HepG2 (cell line): ENCODE results near the gene ASTN1. TPM values are rescaled to one million over a fixed set of nuclear protein-coding genes. Genes with fewer than 3 reads are reported as not detected.

Source experiments
- ATAC-seq: fragments of 200-7000 bp; cut with Tn5 transposase; 3 replicates; pipeline ENCODE4 v1.9.1; 2020; ENCODE audit warnings: mild to moderate bottlenecking, moderate library complexity
- BruUV-seq: library from RNA; stranded (reverse); fragments of 400-500 nt; replicated peaks from 2 replicates; lab custom pipeline; 2021; lab: Mats Ljungman, UMichigan
- CTCF ChIA-PET: fragments of 300-600 bp; formaldehyde crosslinking; extraction: SDS; loops from one replicate; lab custom pipeline; 2021; ENCODE audit warnings: low total read pairs, inconsistent platforms, low intra/inter-chr PET ratio; lab: Yijun Ruan, JAX
- POLR2A ChIA-PET: fragments of 350-600 bp; sonication (Branson Sonifier 250); formaldehyde crosslinking; loops from one replicate; lab custom pipeline; 2020; ENCODE audit warnings: antibody characterized with exemption, inconsistent platforms; lab: Yijun Ruan, JAX
- DNase-seq: peaks from one replicate; pipeline ENCODE4 v3.0.0-alpha.2; 2015; ENCODE audit warnings: low spot score
- FAIRE-seq: peaks from 3 replicates; lab custom pipeline; 2011; peaks lifted over from hg19 to GRCh38; lab: Jason Lieb, UNC
- H2AFZ ChIP-seq: one replicate; pipeline ENCODE4 v1.6.1; 2011; ENCODE audit warnings: low read length, inconsistent platforms
- H3K27ac ChIP-seq: fragments of 300-600 bp; 3 replicates; pipeline ENCODE4 v1.8.0; 2011; ENCODE audit warnings: mixed run types, mild to moderate bottlenecking, mixed read lengths, low read length, inconsistent platforms; ENCODE audit not compliant: insufficient read depth; ENCODE audit errors: extremely low read length
- H3K27me3 ChIP-seq, 2 experiments: fragments of 200-600 bp in 1 of 2; 2 replicates in 1 of 2; 3 replicates in 1 of 2; pipeline versions ENCODE4 v1.6.0 to v1.8.0; 2011; ENCODE audit warnings: low read length in 2 of 2, mild to moderate bottlenecking in 2 of 2, moderate library complexity in 2 of 2, inconsistent platforms in 1 of 2; ENCODE audit not compliant: insufficient read depth in 2 of 2, control insufficient read depth in 1 of 2
- H3K36me3 ChIP-seq, 2 experiments: fragments of 200-600 bp in 1 of 2; replicated peaks in 1 of 2; 2 replicates in 1 of 2; 3 replicates in 1 of 2; pipeline versions ENCODE4 v1.5.1 to v1.8.0; 2011; ENCODE audit warnings: low read length in 2 of 2, inconsistent platforms in 1 of 2; ENCODE audit not compliant: insufficient read depth in 2 of 2, control insufficient read depth in 1 of 2
- H3K4me1 ChIP-seq: 2 replicates; pipeline ENCODE4 v1.5.1; 2012; ENCODE audit warnings: low read length, inconsistent platforms; ENCODE audit not compliant: insufficient read depth
- H3K4me2 ChIP-seq: 2 replicates; pipeline ENCODE4 v1.6.0; 2011; ENCODE audit warnings: low read depth, low read length, inconsistent platforms
- H3K4me3 ChIP-seq, 3 experiments: fragments of 200-600 bp in 1 of 3; sonication (generic), shearing (Covaris generic) in 1 of 3; replicated peaks in 1 of 3; 2 replicates each; pipeline ENCODE4 v1.5.1; 2011 to 2016; ENCODE audit warnings: low read length in 3 of 3, inconsistent platforms in 2 of 3, low read depth in 2 of 3, mild to moderate bottlenecking in 2 of 3, control low read depth in 1 of 3, mixed read lengths in 1 of 3; ENCODE audit not compliant: insufficient read depth in 1 of 3
- H3K79me2 ChIP-seq: one replicate; pipeline ENCODE4 v1.6.1; 2011; ENCODE audit warnings: low read length, inconsistent platforms; ENCODE audit not compliant: insufficient read depth
- H3K9ac ChIP-seq: 2 replicates; pipeline ENCODE4 v1.6.0; 2011; ENCODE audit warnings: mild to moderate bottlenecking, low read depth, low read length, inconsistent platforms; ENCODE audit not compliant: insufficient read depth
- H3K9me3 ChIP-seq: 2 replicates; pipeline ENCODE4 v1.5.1; 2012; ENCODE audit warnings: mild to moderate bottlenecking, low read length
- H4K20me1 ChIP-seq: 2 replicates; pipeline ENCODE4 v1.6.0; 2011; ENCODE audit warnings: inconsistent platforms, mild to moderate bottlenecking, low read length, moderate library complexity; ENCODE audit not compliant: insufficient read depth
- CEBPB ChIP-seq: IDR thresholded peaks from 2 replicates; pipeline ENCODE4 v1.6.1; 2011; ENCODE audit warnings: low read depth, low read length, improper control_type of control experiment, borderline replicate concordance
- GLI4 ChIP-seq: sonication (generic); formaldehyde crosslinking; IDR thresholded peaks from 2 replicates; pipeline ENCODE4 v1.5.1; 2020; ENCODE audit warnings: missing genetic modification reagents, mild to moderate bottlenecking, moderate library complexity, borderline replicate concordance
- KMT2B ChIP-seq: IDR thresholded peaks from 2 replicates; pipeline ENCODE4 v1.6.1; 2016; ENCODE audit warnings: missing genetic modification reagents, missing compliant biosample characterization
- MAFK ChIP-seq, 2 experiments: IDR thresholded peaks in 1 of 2; conservative IDR thresholded peaks in 1 of 2; 2 replicates each; pipeline ENCODE4 v1.6.1; 2011; ENCODE audit warnings: improper control_type of control experiment in 2 of 2, low read length in 2 of 2
- MTF2 ChIP-seq: sonication (generic); formaldehyde crosslinking; IDR thresholded peaks from 2 replicates; pipeline ENCODE4 v1.5.0; 2020; ENCODE audit warnings: missing genetic modification reagents, borderline replicate concordance
- PHF20 ChIP-seq: sonication (generic); formaldehyde crosslinking; IDR thresholded peaks from 2 replicates; pipeline ENCODE4 v1.5.0; 2020; ENCODE audit warnings: mild to moderate bottlenecking, missing genetic modification reagents
- RNF2 ChIP-seq: fragments of 450-650 bp; conservative IDR thresholded peaks from 2 replicates; pipeline ENCODE4 v1.6.1; 2016; ENCODE audit warnings: low read depth
- SMARCE1 ChIP-seq: fragments of 450-650 bp; IDR thresholded peaks from 2 replicates; pipeline ENCODE4 v1.6.1; 2017; ENCODE audit warnings: borderline replicate concordance
- SP2 ChIP-seq: sonication (generic); formaldehyde crosslinking; IDR thresholded peaks from 2 replicates; pipeline ENCODE4 v1.5.1; 2020; ENCODE audit warnings: mild to moderate bottlenecking, missing genetic modification reagents
- TBX3 ChIP-seq: fragments of 450-650 bp; IDR thresholded peaks from 2 replicates; pipeline ENCODE4 v1.6.1; 2017; ENCODE audit warnings: antibody characterized with exemption, mild to moderate bottlenecking, inconsistent platforms, borderline replicate concordance
- THAP11 ChIP-seq: IDR thresholded peaks from 2 replicates; pipeline ENCODE4 v1.6.1; 2016; ENCODE audit warnings: missing biosample characterization, missing genetic modification reagents
- TP53 ChIP-seq: sonication (generic); formaldehyde crosslinking; conservative IDR thresholded peaks from 2 replicates; pipeline ENCODE4 v1.4.0; 2020; ENCODE audit warnings: missing genetic modification reagents
- XBP1 ChIP-seq: sonication (generic); formaldehyde crosslinking; IDR thresholded peaks from 2 replicates; pipeline ENCODE4 v1.5.0; 2020; ENCODE audit warnings: missing genetic modification reagents
- ZNF350 ChIP-seq: sonication (generic); formaldehyde crosslinking; IDR thresholded peaks from 2 replicates; pipeline ENCODE4 v1.4.0; 2020; ENCODE audit warnings: mild to moderate bottlenecking, low read depth, missing genetic modification reagents, borderline replicate concordance
- ZNF543 ChIP-seq: sonication (generic); formaldehyde crosslinking; IDR thresholded peaks from 2 replicates; pipeline ENCODE4 v1.4.0; 2020; ENCODE audit warnings: mild to moderate bottlenecking, missing genetic modification reagents
- ZNF577 ChIP-seq: sonication (generic); formaldehyde crosslinking; IDR thresholded peaks from 2 replicates; pipeline ENCODE4 v1.4.0; 2020; ENCODE audit warnings: mild to moderate bottlenecking, low read depth, missing genetic modification reagents, borderline replicate concordance
- ZNF772 ChIP-seq: sonication (generic); formaldehyde crosslinking; IDR thresholded peaks from 2 replicates; pipeline ENCODE4 v1.5.0; 2020; ENCODE audit warnings: mild to moderate bottlenecking, missing genetic modification reagents
- ZNF790 ChIP-seq: sonication (generic); formaldehyde crosslinking; IDR thresholded peaks from 2 replicates; pipeline ENCODE4 v1.8.0; 2022; ENCODE audit warnings: missing genetic modification reagents, mild to moderate bottlenecking, borderline replicate concordance
- WGBS: methylation state at CpG from one replicate; pipeline ENCODE4 v1.1.6; 2017; ENCODE audit warnings: low lambda C conversion rate; 5-methylcytosine and 5-hydroxymethylcytosine counted together
- in situ Hi-C: cut with HindIII; loops from 2 replicates; pipeline ENCODE4 v1.10.0; 2017; ENCODE audit warnings: low pct_unique_long_range_greater_than_20kb; ENCODE audit not compliant: extremely low pct_ligation_motif_present
- intact Hi-C: fragments of 100-400 bp; cut with micrococcal nuclease; formaldehyde crosslinking; loops from one replicate; pipeline ENCODE4 v1.10.0; 2022; ENCODE audit not compliant: unreplicated experiment
- polyA plus RNA-seq, 8 experiments: library from polyadenylated mRNA; depleted of rRNA in 3 of 8; stranded (reverse) in 7 of 8; unstranded in 1 of 8; fragments of >200 nt; fragmentation: Illumina TruSeq in 4 of 8; extraction: Trizol in 4 of 8; gene quantifications; 2 replicates each; pipeline versions ENCODE4 v1.2.1 to v1.2.3, GENCODE V29; 2011 to 2016; ENCODE audit warnings: low read depth in 4 of 8, missing spikeins in 1 of 8, mixed read lengths in 1 of 8; ENCODE audit not compliant: insufficient read depth in 1 of 8
- total RNA-seq, 5 experiments: library from RNA; depleted of rRNA; stranded (reverse); fragments of >200 nt; fragmentation: Illumina TruSeq; extraction: Trizol; gene quantifications; 2 replicates each; pipeline ENCODE4 v1.2.3, GENCODE V29; 2016; ENCODE audit warnings: low read depth in 1 of 5
- TF ChIP-seq, protein P1 (sequence below): sonication (generic); formaldehyde crosslinking; IDR thresholded peaks from 2 replicates; pipeline ENCODE4 v1.9.0; 2021; ENCODE audit warnings: missing genetic modification reagents, borderline replicate concordance

The ASTN1 gene
- total and polyA plus RNA-seq, 2 of the 13 experiments (the other 11 are each of a cell fraction or from before 2014, with no cell fraction given) = not detected

DNA sequence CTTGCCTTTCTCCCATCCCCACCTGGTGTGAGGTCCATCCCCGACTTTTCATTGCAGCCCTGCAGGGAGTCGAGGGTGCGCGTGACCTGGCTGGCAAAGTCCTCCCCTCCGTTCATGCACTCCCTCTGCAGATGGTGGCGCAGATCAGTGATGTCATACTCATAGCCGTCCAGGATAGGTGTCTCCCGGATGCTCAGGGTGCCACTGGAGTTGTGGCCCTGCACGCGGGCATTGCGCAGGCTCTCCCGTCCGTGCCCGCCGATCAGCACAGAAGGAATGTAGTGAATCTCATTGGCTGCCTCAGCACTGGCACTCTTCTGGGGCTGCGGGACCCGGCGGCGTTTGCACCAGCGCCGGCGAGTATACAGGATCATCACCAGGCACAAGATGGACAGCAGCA, 132.1 kb downstream of the ASTN1 start:
- no peak for DNase-seq
- Histone ChIP-seq H3K4me2 (no peak overlapping the region), H3K9me3 (no peaks in the 10 kb centered on the region), H3K4me3 (no peak overlapping the region), H3K36me3 (no peaks in the 10 kb centered on the region), H3K4me1 (no peaks in the 10 kb centered on the region), H4K20me1 (no peaks in the 10 kb centered on the region)
- ChIA-PET POLR2A (no interaction called here), CTCF (no interaction called here)
- 11% methylated on average over 8 of the region's 22 CpGs for WGBS
- intact Hi-C loops = no loop called here
- in situ Hi-C loops = no loop called here
- no TSS peak for BruUV-seq
- TF ChIP-seq THAP11 (CRISPR knock-in tag) = no peak
- TF ChIP-seq XBP1 (CRISPR knock-in tag) = no peak
- TF ChIP-seq MTF2 (CRISPR knock-in tag) = no peak
- TF ChIP-seq, all 625 proteins: peak for 0
- no peaks in the 10 kb centered on the region for H3K79me2 ChIP-seq
- FAIRE-seq (no peak), ATAC-seq (no peak)
- no peaks in the 10 kb centered on the region; a peak in 1 of 5 replicates for H3K27me3 ChIP-seq
- no peak overlapping the region for H3K27ac ChIP-seq
- H2AFZ ChIP-seq = no peak overlapping the region
- H3K9ac ChIP-seq = no peak overlapping the region

DNA sequence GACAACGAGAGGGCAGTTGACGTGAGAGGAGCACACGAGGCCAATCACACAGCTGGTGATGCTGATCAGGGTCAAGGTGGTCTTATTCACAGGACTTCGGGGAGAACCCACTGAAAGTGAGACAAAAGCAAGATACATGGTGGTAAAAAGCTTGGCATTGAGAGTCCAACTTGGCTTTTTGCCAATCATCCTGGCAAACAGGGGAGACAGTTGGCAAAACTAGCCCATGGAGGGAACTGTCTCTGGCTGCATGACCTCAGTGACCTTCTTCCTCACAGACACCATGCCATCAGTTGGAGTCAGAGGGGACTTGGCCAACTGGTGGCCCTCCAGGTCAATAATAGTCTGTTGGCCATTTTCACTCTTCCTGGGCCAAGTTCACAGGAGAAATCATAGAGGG, 139.9 kb downstream of the ASTN1 start:
- POLR2A ChIA-PET = no interaction called here
- 0% methylated on average over 4 of the region's 4 CpGs for WGBS

More for the DNA sequence above, 139.9 kb downstream of the ASTN1 start:
- Histone ChIP-seq H3K27ac (no peak overlapping the region), H2AFZ (no peak overlapping the region), H3K36me3 (no peaks in the 10 kb centered on the region), H3K4me3 (no peak overlapping the region), H3K9me3 (no peaks in the 10 kb centered on the region), H3K79me2 (no peaks in the 10 kb centered on the region), H3K27me3 (no peaks in the 10 kb centered on the region), H3K4me2 (no peak overlapping the region), H3K9ac (no peak overlapping the region), H3K4me1 (no peaks in the 10 kb centered on the region), H4K20me1 (no peaks in the 10 kb centered on the region)
- CTCF ChIA-PET = no interaction called here
- no peak for TF ChIP-seq KMT2B (CRISPR knock-in tag)
- TF ChIP-seq, protein P1, sequence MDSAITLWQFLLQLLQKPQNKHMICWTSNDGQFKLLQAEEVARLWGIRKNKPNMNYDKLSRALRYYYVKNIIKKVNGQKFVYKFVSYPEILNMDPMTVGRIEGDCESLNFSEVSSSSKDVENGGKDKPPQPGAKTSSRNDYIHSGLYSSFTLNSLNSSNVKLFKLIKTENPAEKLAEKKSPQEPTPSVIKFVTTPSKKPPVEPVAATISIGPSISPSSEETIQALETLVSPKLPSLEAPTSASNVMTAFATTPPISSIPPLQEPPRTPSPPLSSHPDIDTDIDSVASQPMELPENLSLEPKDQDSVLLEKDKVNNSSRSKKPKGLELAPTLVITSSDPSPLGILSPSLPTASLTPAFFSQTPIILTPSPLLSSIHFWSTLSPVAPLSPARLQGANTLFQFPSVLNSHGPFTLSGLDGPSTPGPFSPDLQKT (CRISPR knock-in tag) = no peak
- TF ChIP-seq ZNF350 (CRISPR knock-in tag) = no peak
- TF ChIP-seq MAFK (conservative IDR thresholded peaks at IDR 0.05 in 1 of 2, IDR thresholded peaks at IDR 0.05 in 1 of 2; ENCODE audit: low read length in 2 of 2) = no peak
- TF ChIP-seq RNF2 = no peak
- TF ChIP-seq ZNF772 (CRISPR knock-in tag) = no peak
- TF ChIP-seq CEBPB = no peak
- TF ChIP-seq GLI4 (CRISPR knock-in tag) = no peak
- no peak for TF ChIP-seq PHF20 (CRISPR knock-in tag)
- TF ChIP-seq TP53 (CRISPR knock-in tag) = no peak
- no peak for TF ChIP-seq ZNF543 (CRISPR knock-in tag)
- TF ChIP-seq ZNF577 = no peak
- no peak for TF ChIP-seq ZNF790
- no peak for TF ChIP-seq SP2 (CRISPR knock-in tag)
- TF ChIP-seq SMARCE1 = no peak
- no peak for TF ChIP-seq TBX3
- intact Hi-C loops (no loop called here), in situ Hi-C loops (no loop called here)
- ATAC-seq (no peak), DNase-seq (no peak), FAIRE-seq (no peak)
- BruUV-seq = no TSS peak
